ENCODE results near the gene TMEM87B. TPM values are rescaled to one million over a fixed set of nuclear protein-coding genes. Genes with fewer than 3 reads are reported as not detected.

The TMEM87B gene
- total and polyA plus RNA-seq, 10 of the 15 experiments (the other 5 are each of a cell fraction or from before 2014, with no cell fraction given): 5.7 to 20.6 (median 12.3) TPM

- no peak for TF ChIP-seq POU2F2 (IDR thresholded peaks at IDR 0.05; ENCODE audit: borderline replicate concordance, low read depth, low read length)
- no peak for TF ChIP-seq MYB (IDR thresholded peaks at IDR 0.05; ENCODE audit: borderline replicate concordance, low read depth, low read length)
- no peak for TF ChIP-seq CBX5 (IDR thresholded peaks at IDR 0.05; ENCODE audit: low read depth)
- TF ChIP-seq NFYB (IDR thresholded peaks at IDR 0.05; ENCODE audit: insufficient read depth, low read depth, low read length): no peak
- TF ChIP-seq GATAD2B (conservative IDR thresholded peaks at IDR 0.05; ENCODE audit: low read depth): no peak
- TF ChIP-seq, protein P1, sequence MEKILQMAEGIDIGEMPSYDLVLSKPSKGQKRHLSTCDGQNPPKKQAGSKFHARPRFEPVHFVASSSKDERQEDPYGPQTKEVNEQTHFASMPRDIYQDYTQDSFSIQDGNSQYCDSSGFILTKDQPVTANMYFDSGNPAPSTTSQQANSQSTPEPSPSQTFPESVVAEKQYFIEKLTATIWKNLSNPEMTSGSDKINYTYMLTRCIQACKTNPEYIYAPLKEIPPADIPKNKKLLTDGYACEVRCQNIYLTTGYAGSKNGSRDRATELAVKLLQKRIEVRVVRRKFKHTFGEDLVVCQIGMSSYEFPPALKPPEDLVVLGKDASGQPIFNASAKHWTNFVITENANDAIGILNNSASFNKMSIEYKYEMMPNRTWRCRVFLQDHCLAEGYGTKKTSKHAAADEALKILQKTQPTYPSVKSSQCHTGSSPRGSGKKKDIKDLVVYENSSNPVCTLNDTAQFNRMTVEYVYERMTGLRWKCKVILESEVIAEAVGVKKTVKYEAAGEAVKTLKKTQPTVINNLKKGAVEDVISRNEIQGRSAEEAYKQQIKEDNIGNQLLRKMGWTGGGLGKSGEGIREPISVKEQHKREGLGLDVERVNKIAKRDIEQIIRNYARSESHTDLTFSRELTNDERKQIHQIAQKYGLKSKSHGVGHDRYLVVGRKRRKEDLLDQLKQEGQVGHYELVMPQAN (conservative IDR thresholded peaks at IDR 0.05): no peak
- no peak for TF ChIP-seq MEF2A (IDR thresholded peaks at IDR 0.05; ENCODE audit: insufficient read depth, low read depth, low read length)
- no peak for TF ChIP-seq BACH1 (IDR thresholded peaks at IDR 0.05; ENCODE audit: borderline replicate concordance)
- TF ChIP-seq NR2C2 (IDR thresholded peaks at IDR 0.05; ENCODE audit: borderline replicate concordance, control insufficient read depth, insufficient read length, low read depth): no peak
- no peak overlapping the region for H3K9ac ChIP-seq (ENCODE audit: control insufficient read depth, insufficient read depth, low read length)
- ChIA-PET POLR2A (no interaction called here), SMC1A (ENCODE audit: uncharacterized antibody, unreplicated experiment) (interaction anchor here (0.6 kb wide), 1 partner anchor 241 kb away, joined by 3 read pairs; no protein-coding TSS in a partner anchor), RAD21 (ENCODE audit: unreplicated experiment) (no interaction called here), CTCF (no interaction called here)
- H3K36me3 ChIP-seq (ENCODE audit: control insufficient read depth in 2 of 2, insufficient read depth in 2 of 2, low read length in 1 of 2): no peaks in the 10 kb centered on the region
- no TSS peak for BruUV-seq (replicated peaks)
- FAIRE-seq (no peak), DNase-seq (ENCODE audit: low read depth, low spot score) (no peak), ATAC-seq (no peak)
- no peak overlapping the region for H3K4me2 ChIP-seq (ENCODE audit: control insufficient read depth, insufficient read depth)
- intact Hi-C loops (cut with micrococcal nuclease; ENCODE audit: unreplicated experiment) (no loop called here), in situ Hi-C loops (cut with MboI) (no loop called here)
- no peak overlapping the region for H2AFZ ChIP-seq (ENCODE audit: control insufficient read depth, low read depth, low read length)
- no peaks in the 10 kb centered on the region for H3K27me3 ChIP-seq (replicated peaks in 1 of 2; ENCODE audit: control insufficient read depth in 2 of 2, insufficient read depth in 2 of 2, low read length in 1 of 2)
- no peaks in the 10 kb centered on the region for H4K20me1 ChIP-seq (ENCODE audit: control insufficient read depth, insufficient read depth)
- H3K27ac ChIP-seq (ENCODE audit: control insufficient read depth, insufficient read depth): no peak overlapping the region
- H3K9me3 ChIP-seq (replicated peaks; ENCODE audit: control insufficient read depth, insufficient read depth, low read length): no peaks in the 10 kb centered on the region; the same call in 2 of the 3 replicates
- H3K79me2 ChIP-seq (ENCODE audit: control insufficient read depth, insufficient read depth, low read length): no peaks in the 10 kb centered on the region
- H3K4me1 ChIP-seq (ENCODE audit: control insufficient read depth, insufficient read depth, low read length): no peaks in the 10 kb centered on the region
- 29% methylated on average over 1 of the region's 1 CpG for WGBS (ENCODE audit: insufficient coverage, insufficient replicate concordance, low lambda C conversion rate, missing lambda C conversion rate)
- H3K4me3 ChIP-seq: no peak overlapping the region
Measured at GRCh38 chr2:112129060-112129459, 74.0 kb downstream of the TMEM87B start.
